GM12878 (cell line): ENCODE data around the gene ME3.

Source experiments
- MYB ChIP-seq: fragments of 150-350 bp; IDR thresholded peaks from 2 replicates; pipeline ENCODE4 v1.6.1; 2014; ENCODE audit warnings: mild to moderate bottlenecking, low read depth, low read length, borderline replicate concordance
- TAF1 ChIP-seq: IDR thresholded peaks from 2 replicates; pipeline ENCODE4 v1.6.1; 2011; ENCODE audit warnings: mild to moderate bottlenecking, low read depth, low read length, borderline replicate concordance
- YY1 ChIP-seq: IDR thresholded peaks from 2 replicates; pipeline ENCODE4 v1.6.1; 2011; ENCODE audit warnings: low read depth, mild to moderate bottlenecking, low read length

GRCh38 chr11:86523738-86524619, 148.4 kb downstream of the ME3 start:
- TF ChIP-seq TAF1 = no peak
- no peak for TF ChIP-seq MYB
- no peak for TF ChIP-seq YY1
